ENCODE results near the gene MRPL48. TPM values are rescaled to one million over a fixed set of nuclear protein-coding genes. Genes with fewer than 3 reads are reported as not detected.

MRPL48 gene
- total RNA-seq, 1 experiment from 2014 or later, result 38.7 TPM

GRCh38 chr11:73760679-73761402 is 26.8 kb upstream of the MRPL48 start, which contains the start of gene RAB6A (continued):
- TF ChIP-seq AR (CRISPR knock-in tag; IDR thresholded peaks at IDR 0.05) (no peak), CDX4 (CRISPR knock-in tag; IDR thresholded peaks at IDR 0.05; ENCODE audit: borderline replicate concordance) (no peak), CTCF (IDR thresholded peaks at IDR 0.05) (no peak), CREB1 (CRISPR knock-in tag; IDR thresholded peaks at IDR 0.05) (no peak), HMGA2 (CRISPR knock-in tag; IDR thresholded peaks at IDR 0.05) (no peak), PREB (CRISPR knock-in tag; IDR thresholded peaks at IDR 0.05; ENCODE audit: borderline replicate concordance) (no peak), ZMAT4 (CRISPR knock-in tag; IDR thresholded peaks at IDR 0.05) (no peak), ESRRA (CRISPR knock-in tag; IDR thresholded peaks at IDR 0.05; ENCODE audit: borderline replicate concordance) (no peak), NFE2L1 (CRISPR knock-in tag; IDR thresholded peaks at IDR 0.05) (no peak), ZNF317 (CRISPR knock-in tag; IDR thresholded peaks at IDR 0.05; ENCODE audit: borderline replicate concordance, low read depth) (no peak), TEAD4 (CRISPR knock-in tag; IDR thresholded peaks at IDR 0.05) (no peak), ZNF219 (CRISPR knock-in tag; IDR thresholded peaks at IDR 0.05; ENCODE audit: borderline replicate concordance) (0 out of 2 replicates have a peak, but pooled peaks have one; percentile 61), USF2 (CRISPR knock-in tag; IDR thresholded peaks at IDR 0.05) (0 out of 2 replicates have a peak, but pooled peaks have one; percentile 2), ZNF138 (CRISPR knock-in tag; conservative IDR thresholded peaks at IDR 0.05) (no peak), ZNF416 (CRISPR knock-in tag; IDR thresholded peaks at IDR 0.05) (no peak), GRHL2 (CRISPR knock-in tag; IDR thresholded peaks at IDR 0.05; ENCODE audit: insufficient replicate concordance, severe bottlenecking) (no peak), ZNF425 (CRISPR knock-in tag; conservative IDR thresholded peaks at IDR 0.05) (no peak), NR1H2 (CRISPR knock-in tag; IDR thresholded peaks at IDR 0.05) (no peak), RELA (CRISPR knock-in tag; IDR thresholded peaks at IDR 0.05; ENCODE audit: borderline replicate concordance) (0 out of 2 replicates have a peak, but pooled peaks have one; percentile 4), ETV6 (CRISPR knock-in tag; IDR thresholded peaks at IDR 0.05) (peak; percentile 86), NR2C2 (CRISPR knock-in tag; IDR thresholded peaks at IDR 0.05) (no peak), MYBL2 (CRISPR knock-in tag; IDR thresholded peaks at IDR 0.05) (no peak), FOXK1 (CRISPR knock-in tag; IDR thresholded peaks at IDR 0.05) (peak; percentile 78), ZBTB21 (CRISPR knock-in tag; IDR thresholded peaks at IDR 0.05; ENCODE audit: borderline replicate concordance) (no peak), USF1 (CRISPR knock-in tag; IDR thresholded peaks at IDR 0.05) (no peak; the same call in 1 of the 2 replicates), ZNF423 (CRISPR knock-in tag; IDR thresholded peaks at IDR 0.05) (no peak), ZNF396 (CRISPR knock-in tag; IDR thresholded peaks at IDR 0.05; ENCODE audit: borderline replicate concordance) (no peak), OVOL2 (CRISPR knock-in tag; IDR thresholded peaks at IDR 0.05; ENCODE audit: borderline replicate concordance) (no peak), SOX15 (CRISPR knock-in tag; IDR thresholded peaks at IDR 0.05) (no peak), FOXJ3 (CRISPR knock-in tag; IDR thresholded peaks at IDR 0.05; ENCODE audit: borderline replicate concordance) (no peak)
